HepG2 (cell line): Measurements from ENCODE around the gene C12orf43. TPM values are rescaled to one million over a fixed set of nuclear protein-coding genes. Genes with fewer than 3 reads are reported as not detected.

Experiments
- GMEB1 ChIP-seq: sonication (generic); formaldehyde crosslinking; IDR thresholded peaks from 2 replicates; pipeline ENCODE4 v1.5.1; 2020; ENCODE audit warnings: missing genetic modification reagents, mild to moderate bottlenecking, borderline replicate concordance
- HINFP ChIP-seq: sonication (generic); formaldehyde crosslinking; IDR thresholded peaks from 2 replicates; pipeline ENCODE4 v1.4.0; 2020; ENCODE audit warnings: low read depth, mild to moderate bottlenecking, missing genetic modification reagents
- KDM4B ChIP-seq: sonication (generic); formaldehyde crosslinking; IDR thresholded peaks from 2 replicates; pipeline ENCODE4 v1.4.0; 2020; ENCODE audit warnings: missing genetic modification reagents
- KIAA2018 ChIP-seq: sonication (generic); formaldehyde crosslinking; IDR thresholded peaks from 2 replicates; pipeline ENCODE4 v1.5.0; 2020; ENCODE audit warnings: mild to moderate bottlenecking, missing genetic modification reagents, borderline replicate concordance
- KLF6 ChIP-seq: IDR thresholded peaks from 2 replicates; pipeline ENCODE4 v1.8.0; 2016; ENCODE audit warnings: missing biosample characterization, missing genetic modification reagents
- PHB2 ChIP-seq: fragments of 450-650 bp; IDR thresholded peaks from 2 replicates; pipeline ENCODE4 v1.6.1; 2018; ENCODE audit not compliant: partially characterized antibody
- POGZ ChIP-seq: sonication (generic); formaldehyde crosslinking; IDR thresholded peaks from 2 replicates; pipeline ENCODE4 v1.4.0; 2020; ENCODE audit warnings: mild to moderate bottlenecking, missing genetic modification reagents
- RFX5 ChIP-seq: IDR thresholded peaks from 2 replicates; pipeline ENCODE4 v1.6.1; 2011; ENCODE audit warnings: low read depth, low read length, improper control_type of control experiment
- ZFAT ChIP-seq: sonication (generic); formaldehyde crosslinking; conservative IDR thresholded peaks from 2 replicates; pipeline ENCODE4 v1.8.1; 2023; ENCODE audit warnings: missing genetic modification reagents, inconsistent platforms
- ZNF333 ChIP-seq: sonication (generic); formaldehyde crosslinking; IDR thresholded peaks from 2 replicates; pipeline ENCODE4 v1.4.0; 2020; ENCODE audit warnings: mild to moderate bottlenecking, missing genetic modification reagents, borderline replicate concordance
- ZNF574 ChIP-seq: sonication (generic); formaldehyde crosslinking; IDR thresholded peaks from 2 replicates; pipeline ENCODE4 v1.4.0; 2020; ENCODE audit warnings: missing genetic modification reagents
- polyA plus RNA-seq, 8 experiments: library from polyadenylated mRNA; depleted of rRNA in 3 of 8; stranded (reverse) in 7 of 8; unstranded in 1 of 8; fragments of >200 nt; fragmentation: Illumina TruSeq in 4 of 8; extraction: Trizol in 4 of 8; gene quantifications; 2 replicates each; pipeline versions ENCODE4 v1.2.1 to v1.2.3, GENCODE V29; 2011 to 2016; ENCODE audit warnings: low read depth in 4 of 8, missing spikeins in 1 of 8, mixed read lengths in 1 of 8; ENCODE audit not compliant: insufficient read depth in 1 of 8
- total RNA-seq, 5 experiments: library from RNA; depleted of rRNA; stranded (reverse); fragments of >200 nt; fragmentation: Illumina TruSeq; extraction: Trizol; gene quantifications; 2 replicates each; pipeline ENCODE4 v1.2.3, GENCODE V29; 2016; ENCODE audit warnings: low read depth in 1 of 5

The C12orf43 gene
- total and polyA plus RNA-seq, 2 of the 13 experiments (the other 11 are each of a cell fraction or from before 2014, with no cell fraction given) = 7.9 to 11.1 TPM

- no peak for TF ChIP-seq KIAA2018 (CRISPR knock-in tag)
- TF ChIP-seq ZFAT = no peak
- TF ChIP-seq KLF6 (CRISPR knock-in tag) = 0 out of 2 replicates have a peak, but pooled peaks have one; percentile 18
- no peak for TF ChIP-seq ZNF333 (CRISPR knock-in tag)
- TF ChIP-seq KDM4B (CRISPR knock-in tag) = no peak; the same call in 1 of the 2 replicates
- peak; percentile 69 for TF ChIP-seq GMEB1 (CRISPR knock-in tag)
- peak; percentile 75; the same call in 1 of the 2 replicates for TF ChIP-seq RFX5
- peak; percentile 94 for TF ChIP-seq ZNF574
- TF ChIP-seq POGZ (CRISPR knock-in tag) = peak; percentile 71
- TF ChIP-seq PHB2 = no peak
- no peak for TF ChIP-seq HINFP
These were observed at the start of gene C12orf43 (continued) for GRCh38 chr12:121015825-121016766.
